Naive thymus-derived CD4-positive, alpha-beta T cell (primary cell): Measurements from ENCODE around the gene BTG4. TPM values are rescaled to one million over a fixed set of nuclear protein-coding genes. Genes with fewer than 3 reads are reported as not detected.

Experiments used
- ATAC-seq: fragments of 150-1000 bp; cut with Tn5 transposase; 2 replicates; pipeline ENCODE4 v1.10.0; 2021; ENCODE audit warnings: mild to moderate bottlenecking, moderate library complexity
- CTCF ChIA-PET: fragments of 350-600 bp; sonication (Branson Sonifier 250); formaldehyde crosslinking; loops from one replicate; lab custom pipeline; 2021; ENCODE audit warnings: antibody characterized with exemption; lab: Charles Lee
- POLR2A ChIA-PET: fragments of 350-600 bp; sonication (Branson Sonifier 250); formaldehyde crosslinking; loops from one replicate; lab custom pipeline; 2021; ENCODE audit warnings: antibody characterized with exemption, inconsistent platforms; lab: Charles Lee
- DNase-seq, 9 donors: peaks; one replicate each; pipeline versions ENCODE4 v3.0.0 to v3.0.0-alpha.2; 2020 to 2022; ENCODE audit warnings: mixed read lengths in 1 of 9
- H3K27ac ChIP-seq: one replicate; pipeline ENCODE4 v1.7.0; 2013; ENCODE audit warnings: mild to moderate bottlenecking, low read depth, low read length, moderate library complexity
- H3K27me3 ChIP-seq, 2 donors: one replicate each; pipeline ENCODE4 v1.7.0; 2013; ENCODE audit warnings: low read length in 2 of 2, mild to moderate bottlenecking in 2 of 2, moderate library complexity in 2 of 2; ENCODE audit not compliant: control insufficient read depth in 2 of 2, insufficient read depth in 2 of 2
- H3K36me3 ChIP-seq, 3 experiments: 1 replicate in 2 of 3; 2 replicates in 1 of 3; pipeline ENCODE4 v1.7.0; 2013; ENCODE audit warnings: low read length in 3 of 3, mild to moderate bottlenecking in 3 of 3, moderate library complexity in 1 of 3; ENCODE audit not compliant: insufficient read depth in 3 of 3, control insufficient read depth in 2 of 3
- H3K4me1 ChIP-seq, 2 donors: one replicate each; pipeline ENCODE4 v1.7.0; 2013; ENCODE audit warnings: low read length in 2 of 2, mild to moderate bottlenecking in 2 of 2, moderate library complexity in 1 of 2; ENCODE audit not compliant: control insufficient read depth in 2 of 2, insufficient read depth in 2 of 2
- H3K4me3 ChIP-seq: 2 replicates; pipeline ENCODE4 v1.7.0; 2013; ENCODE audit warnings: mild to moderate bottlenecking, low read length
- H3K9me3 ChIP-seq, 3 experiments: 1 replicate in 2 of 3; 2 replicates in 1 of 3; pipeline ENCODE4 v1.7.0; 2013; ENCODE audit warnings: low read length in 3 of 3; ENCODE audit not compliant: control insufficient read depth in 2 of 3
- H3K27ac Mint-ChIP-seq, 9 donors: one replicate each; pipeline ENCODE4 v1.8.0; 2020 to 2022; ENCODE audit warnings: mixed read lengths in 9 of 9, mild to moderate bottlenecking in 8 of 9, moderate library complexity in 5 of 9, inconsistent platforms in 2 of 9
- H3K27me3 Mint-ChIP-seq, 5 donors: one replicate each; pipeline ENCODE4 v1.8.0; 2021 to 2022; ENCODE audit warnings: mixed read lengths in 5 of 5, mild to moderate bottlenecking in 1 of 5
- H3K36me3 Mint-ChIP-seq, 5 donors: one replicate each; pipeline ENCODE4 v1.8.0; 2020 to 2022; ENCODE audit warnings: mixed read lengths in 5 of 5, mild to moderate bottlenecking in 3 of 5, inconsistent platforms in 1 of 5
- H3K4me1 Mint-ChIP-seq, 7 donors: one replicate each; pipeline ENCODE4 v1.8.0; 2020 to 2022; ENCODE audit warnings: mixed read lengths in 7 of 7, mild to moderate bottlenecking in 3 of 7, inconsistent platforms in 1 of 7
- H3K4me3 Mint-ChIP-seq, 10 donors: one replicate each; pipeline ENCODE4 v1.8.0; 2020 to 2022; ENCODE audit warnings: mild to moderate bottlenecking in 10 of 10, mixed read lengths in 10 of 10, moderate library complexity in 6 of 10, inconsistent platforms in 2 of 10
- H3K9me3 Mint-ChIP-seq, 11 donors: one replicate each; pipeline ENCODE4 v1.8.0; 2020 to 2022; ENCODE audit warnings: mixed read lengths in 11 of 11, mild to moderate bottlenecking in 4 of 11, inconsistent platforms in 1 of 11, moderate library complexity in 1 of 11
- intact Hi-C, 2 donors: fragments of 100-400 bp; cut with micrococcal nuclease; formaldehyde crosslinking; loops; one replicate each; pipeline ENCODE4 v1.15.1; 2023
- polyA plus RNA-seq, 2 donors: library from polyadenylated mRNA; unstranded; fragments of 300-500 nt; fragmentation: Illumina TruSeq; gene quantifications; one replicate each; pipeline ENCODE4 v1.2.3, GENCODE V29; 2021
- total RNA-seq, 6 experiments: library from RNA in 5 of 6; stranded (reverse) in 5 of 6; gene quantifications; 1 replicate in 5 of 6; 2 replicates in 1 of 6; pipeline ENCODE4 v1.2.3 and lab custom pipeline; 2021 to 2026

Gene BTG4
- total and polyA plus RNA-seq, 7 experiments from 2014 or later = not detected

GRCh38 chr11:111450480-111451320, 61.5 kb downstream of the BTG4 start:
- Mint-ChIP-seq H3K9me3 (peaks cover 0 to 5% (median 0%) of the 10 kb centered on the region in 11 donors), H3K4me3 (no peak overlapping the region), H3K4me1 (peaks cover 10 to 18% (median 14%) of the 10 kb centered on the region in 7 donors), H3K27ac (peak overlapping the region in 1 of 9 donors; percentile 70), H3K27me3 (peaks cover 0 to 5% (median 0%) of the 10 kb centered on the region in 5 donors), H3K36me3 (no peaks in the 10 kb centered on the region)
- no peak overlapping the region for H3K4me3 ChIP-seq
- no peaks in the 10 kb centered on the region for H3K27me3 ChIP-seq
- POLR2A ChIA-PET = no interaction called here
- no peaks in the 10 kb centered on the region for H3K9me3 ChIP-seq
- H3K4me1 ChIP-seq = peaks cover 7 to 10% of the 10 kb centered on the region in 2 donors
- intact Hi-C loops = no loop called here
- no peak overlapping the region for H3K27ac ChIP-seq
- no peak for ATAC-seq
- CTCF ChIA-PET = interaction anchor here (0.8 to 1.1 kb wide), 2 partner anchors 167 to 168 kb away, joined by 3 to 5 read pairs; no protein-coding TSS in a partner anchor
- no peaks in the 10 kb centered on the region for H3K36me3 ChIP-seq
- DNase-seq = no peak

GRCh38 chr11:111449696-111450479, 62.3 kb downstream of the BTG4 start:
- POLR2A ChIA-PET = no interaction called here
- peaks cover 0 to 5% (median 0%) of the 10 kb centered on the region in 5 donors for H3K27me3 Mint-ChIP-seq
- Histone ChIP-seq H3K27me3 (no peaks in the 10 kb centered on the region), H3K36me3 (no peaks in the 10 kb centered on the region), H3K27ac (no peak overlapping the region), H3K9me3 (no peaks in the 10 kb centered on the region), H3K4me1 (peaks cover 7 to 13% of the 10 kb centered on the region in 2 donors), H3K4me3 (no peak overlapping the region)
- H3K4me3 Mint-ChIP-seq = no peak overlapping the region
- ATAC-seq = no peak
- no peak overlapping the region for H3K27ac Mint-ChIP-seq
- CTCF ChIA-PET = interaction anchor here (0.8 to 1.1 kb wide), 2 partner anchors 166 to 168 kb away, joined by 3 to 5 read pairs; no protein-coding TSS in a partner anchor
- H3K9me3 Mint-ChIP-seq = peaks cover 0 to 5% (median 0%) of the 10 kb centered on the region in 11 donors
- intact Hi-C loops = loop anchor here (5.0 kb wide), 2 partner anchors 1003 to 1018 kb away; no protein-coding TSS in a partner anchor
- H3K4me1 Mint-ChIP-seq = peaks cover 10 to 17% (median 15%) of the 10 kb centered on the region in 7 donors
- H3K36me3 Mint-ChIP-seq = no peaks in the 10 kb centered on the region
- no peak for DNase-seq

GRCh38 chr11:111448831-111449557, 63.2 kb downstream of the BTG4 start:
- Histone ChIP-seq H3K27ac (no peak overlapping the region), H3K27me3 (no peaks in the 10 kb centered on the region), H3K4me3 (no peak overlapping the region), H3K36me3 (no peaks in the 10 kb centered on the region), H3K9me3 (no peaks in the 10 kb centered on the region), H3K4me1 (peaks cover 7 to 13% of the 10 kb centered on the region in 2 donors)
- peaks cover 0 to 5% (median 0%) of the 10 kb centered on the region in 5 donors for H3K27me3 Mint-ChIP-seq
- peaks cover 0 to 5% (median 0%) of the 10 kb centered on the region in 11 donors for H3K9me3 Mint-ChIP-seq
- no peak overlapping the region for H3K4me3 Mint-ChIP-seq
- CTCF ChIA-PET = interaction anchor here (3.4 kb wide), 1 partner anchor 167 kb away, joined by 39 read pairs; no protein-coding TSS in a partner anchor
- intact Hi-C loops = loop anchor here (5.0 kb wide), 2 partner anchors 1002 to 1017 kb away; no protein-coding TSS in a partner anchor
- peak overlapping the region in 2 of 9 donors; percentile 50 to 82 for H3K27ac Mint-ChIP-seq
- peaks cover 13 to 21% (median 16%) of the 10 kb centered on the region in 7 donors for H3K4me1 Mint-ChIP-seq
- DNase-seq = no peak
- no peak for ATAC-seq
- POLR2A ChIA-PET = no interaction called here
- no peaks in the 10 kb centered on the region for H3K36me3 Mint-ChIP-seq

- no peak overlapping the region for H3K27ac ChIP-seq
- POLR2A ChIA-PET = no interaction called here
Measured at GRCh38 chr11:111448414-111448813, 63.8 kb downstream of the BTG4 start.

DNA sequence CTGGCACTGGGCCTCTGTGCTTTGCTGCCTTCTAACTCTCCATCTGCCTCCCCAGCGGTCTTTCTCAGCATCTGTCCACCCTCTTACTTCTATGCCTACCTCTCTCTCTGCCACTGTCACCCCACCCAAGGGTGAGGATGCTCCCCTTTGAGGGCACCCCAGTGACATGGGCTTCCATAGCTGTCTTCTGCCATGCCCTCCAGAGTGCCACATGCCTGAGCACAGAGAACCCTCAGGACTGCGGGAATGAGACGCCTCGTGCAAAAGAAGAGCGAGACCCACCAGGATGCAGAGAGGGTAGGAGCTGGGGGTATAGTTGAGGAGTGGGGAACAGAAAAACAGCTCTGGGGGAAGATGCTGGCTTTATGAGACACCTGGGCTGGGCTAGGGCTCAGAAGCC, 64.3 kb downstream of the BTG4 start:
- peaks cover 0 to 5% (median 0%) of the 10 kb centered on the region in 11 donors for H3K9me3 Mint-ChIP-seq
- H3K4me1 Mint-ChIP-seq = peaks cover 15 to 21% (median 17%) of the 10 kb centered on the region in 7 donors
- Histone ChIP-seq H3K4me3 (no peak overlapping the region), H3K9me3 (no peaks in the 10 kb centered on the region), H3K27ac (no peak overlapping the region), H3K4me1 (peaks cover 7 to 13% of the 10 kb centered on the region in 2 donors), H3K27me3 (no peaks in the 10 kb centered on the region), H3K36me3 (no peaks in the 10 kb centered on the region)
- no peak overlapping the region for H3K4me3 Mint-ChIP-seq
- no peak for ATAC-seq
- H3K27me3 Mint-ChIP-seq = peaks cover 0 to 5% (median 0%) of the 10 kb centered on the region in 5 donors
- ChIA-PET POLR2A (no interaction called here), CTCF (interaction anchor here (1.1 to 3.4 kb wide), 2 partner anchors 85 to 166 kb away, joined by 3 to 39 read pairs; no protein-coding TSS in a partner anchor)
- intact Hi-C loops = loop anchor here (2.0 to 5.0 kb wide), 4 partner anchors 19 to 1016 kb away; no protein-coding TSS in a partner anchor
- no peak for DNase-seq
- H3K27ac Mint-ChIP-seq = peak overlapping the region in 4 of 9 donors; percentile 16 to 91 (median 45)
- H3K36me3 Mint-ChIP-seq = no peaks in the 10 kb centered on the region

More at GRCh38 chr11:111448414-111448813, 63.8 kb downstream of the BTG4 start:
- Mint-ChIP-seq H3K36me3 (no peaks in the 10 kb centered on the region), H3K4me1 (peaks cover 15 to 21% (median 17%) of the 10 kb centered on the region in 7 donors), H3K27me3 (peaks cover 0 to 2% (median 0%) of the 10 kb centered on the region in 5 donors), H3K27ac (peak overlapping the region in 1 of 9 donors; percentile 16), H3K4me3 (no peak overlapping the region), H3K9me3 (peaks cover 0 to 5% (median 0%) of the 10 kb centered on the region in 11 donors)
- H3K27me3 ChIP-seq = no peaks in the 10 kb centered on the region
- peaks cover 7 to 13% of the 10 kb centered on the region in 2 donors for H3K4me1 ChIP-seq
- intact Hi-C loops = loop anchor here (5.0 kb wide), 2 partner anchors 1001 to 1016 kb away; no protein-coding TSS in a partner anchor
- DNase-seq (no peak), ATAC-seq (no peak)
- no peaks in the 10 kb centered on the region for H3K9me3 ChIP-seq
- CTCF ChIA-PET = interaction anchor here (3.4 kb wide), 1 partner anchor 166 kb away, joined by 39 read pairs; no protein-coding TSS in a partner anchor
- H3K4me3 ChIP-seq = no peak overlapping the region
- no peaks in the 10 kb centered on the region for H3K36me3 ChIP-seq
